Peyer's patch (tissue), 4 donors: Measurements from ENCODE around the gene ZNF496. TPM values are rescaled to one million over a fixed set of nuclear protein-coding genes. Genes with fewer than 3 reads are reported as not detected.

ENCODE experiments used
- DNase-seq, 3 donors: peaks; one replicate each; pipeline ENCODE4 v3.0.0-alpha.2; 2017 to 2019
- H3K27ac ChIP-seq, 4 donors: fragments of 200-600 bp; sonication (generic); one replicate each; pipeline ENCODE4 v1.5.1; 2016 to 2019
- H3K27me3 ChIP-seq, 2 donors: fragments of 200-600 bp; sonication (generic); one replicate each; pipeline ENCODE4 v1.5.1; 2019
- H3K36me3 ChIP-seq, 3 donors: fragments of 200-600 bp; sonication (generic); one replicate each; pipeline ENCODE4 v1.5.1; 2016 to 2019
- H3K4me1 ChIP-seq, 4 donors: fragments of 200-600 bp; sonication (generic); one replicate each; pipeline ENCODE4 v1.5.1; 2016 to 2019
- H3K4me3 ChIP-seq, 4 donors: fragments of 200-600 bp; sonication (generic); 1 replicate in 3 of 4; 2 replicates in 1 of 4; pipeline ENCODE4 v1.5.1; 2016 to 2019; ENCODE audit warnings: mild to moderate bottlenecking in 1 of 4
- H3K9me3 ChIP-seq, 4 donors: fragments of 200-600 bp; sonication (generic); one replicate each; pipeline ENCODE4 v1.5.1; 2016 to 2019; ENCODE audit warnings: mild to moderate bottlenecking in 1 of 4
- POLR2A ChIP-seq, 2 donors: fragments of 450-650 bp; IDR thresholded peaks; one replicate each; pipeline ENCODE4 v1.5.1; 2017; ENCODE audit warnings: antibody characterized with exemption in 2 of 2, mild to moderate bottlenecking in 2 of 2, moderate library complexity in 2 of 2
- total RNA-seq, 4 donors: library from RNA; depleted of rRNA; stranded (reverse); fragments of >200 nt; gene quantifications; one replicate each; pipeline ENCODE4 v1.1.0, GENCODE V29; 2016
- TF ChIP-seq, protein P1 (sequence below), 6 experiments: fragments of 450-650 bp in 4 of 6; fragments of 200-600 bp in 2 of 6; sonication (generic) in 1 of 6; IDR thresholded peaks; one replicate each; pipeline ENCODE4 v1.5.1; 2017 to 2019; ENCODE audit warnings: antibody characterized with exemption in 6 of 6, mild to moderate bottlenecking in 3 of 6, moderate library complexity in 1 of 6

The ZNF496 gene
- total RNA-seq, 4 donors from 2014 or later: 8.2 to 31.4 (median 23.5) TPM

DNA sequence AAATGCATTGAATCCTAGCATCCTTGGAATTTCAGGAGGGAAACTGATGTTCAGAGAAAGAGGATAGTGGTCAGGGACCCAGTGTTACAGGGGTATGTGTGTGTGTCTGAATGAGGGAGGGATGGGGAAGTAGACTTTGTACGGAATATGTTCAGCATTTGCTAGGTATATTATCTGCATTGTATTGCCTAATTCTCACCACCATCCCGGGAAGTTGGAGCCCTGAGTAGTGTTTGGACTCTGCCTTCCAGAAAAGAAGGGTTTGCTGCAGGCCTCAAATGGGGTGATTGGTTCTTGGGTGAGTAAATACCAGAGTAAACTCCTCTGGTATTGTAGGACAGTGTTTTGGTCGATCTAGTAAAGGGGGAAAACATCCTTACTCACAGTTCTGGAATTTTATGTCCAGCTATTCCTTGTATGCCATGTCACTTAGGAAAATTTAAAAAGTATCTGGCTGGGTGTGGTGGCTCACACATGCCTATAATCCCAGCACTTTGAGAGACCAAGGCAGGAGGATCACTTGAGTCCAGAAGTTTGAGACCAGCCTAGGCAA lies 7.1 kb upstream of the ZNF496 start:
- Histone ChIP-seq H3K27me3 (no peaks in the 10 kb centered on the region), H3K4me1 (no peaks in the 10 kb centered on the region), H3K36me3 (no peaks in the 10 kb centered on the region), H3K4me3 (no peak overlapping the region), H3K9me3 (no peaks in the 10 kb centered on the region), H3K27ac (no peak overlapping the region)
- TF ChIP-seq, protein P1, sequence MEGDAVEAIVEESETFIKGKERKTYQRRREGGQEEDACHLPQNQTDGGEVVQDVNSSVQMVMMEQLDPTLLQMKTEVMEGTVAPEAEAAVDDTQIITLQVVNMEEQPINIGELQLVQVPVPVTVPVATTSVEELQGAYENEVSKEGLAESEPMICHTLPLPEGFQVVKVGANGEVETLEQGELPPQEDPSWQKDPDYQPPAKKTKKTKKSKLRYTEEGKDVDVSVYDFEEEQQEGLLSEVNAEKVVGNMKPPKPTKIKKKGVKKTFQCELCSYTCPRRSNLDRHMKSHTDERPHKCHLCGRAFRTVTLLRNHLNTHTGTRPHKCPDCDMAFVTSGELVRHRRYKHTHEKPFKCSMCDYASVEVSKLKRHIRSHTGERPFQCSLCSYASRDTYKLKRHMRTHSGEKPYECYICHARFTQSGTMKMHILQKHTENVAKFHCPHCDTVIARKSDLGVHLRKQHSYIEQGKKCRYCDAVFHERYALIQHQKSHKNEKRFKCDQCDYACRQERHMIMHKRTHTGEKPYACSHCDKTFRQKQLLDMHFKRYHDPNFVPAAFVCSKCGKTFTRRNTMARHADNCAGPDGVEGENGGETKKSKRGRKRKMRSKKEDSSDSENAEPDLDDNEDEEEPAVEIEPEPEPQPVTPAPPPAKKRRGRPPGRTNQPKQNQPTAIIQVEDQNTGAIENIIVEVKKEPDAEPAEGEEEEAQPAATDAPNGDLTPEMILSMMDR (IDR thresholded peaks at IDR 0.05): no peak
- no peak for TF ChIP-seq POLR2A (IDR thresholded peaks at IDR 0.05)
- no peak for DNase-seq

DNA sequence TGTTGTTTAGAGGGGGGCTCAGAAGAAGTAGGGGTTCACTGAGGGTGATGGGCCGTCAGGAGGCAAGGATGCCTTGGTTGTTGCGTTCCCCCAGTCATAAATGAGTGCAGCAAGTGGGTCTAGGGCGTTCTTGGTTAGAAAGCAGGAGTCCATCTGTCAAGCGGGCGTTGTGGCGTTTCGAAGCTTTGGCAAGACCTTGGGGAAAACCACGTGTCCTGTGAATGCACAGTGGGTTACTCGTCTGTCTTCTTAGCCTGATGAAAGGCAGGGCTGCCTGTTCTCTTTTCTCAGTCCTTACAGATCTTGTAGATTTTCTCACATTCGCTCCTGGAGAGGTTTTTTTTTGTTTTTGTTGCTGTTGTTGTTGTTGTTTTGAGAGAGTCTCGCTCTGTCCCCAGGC lies 6.3 kb upstream of the ZNF496 start:
- Histone ChIP-seq H3K27me3 (no peaks in the 10 kb centered on the region), H3K36me3 (no peaks in the 10 kb centered on the region), H3K27ac (no peak overlapping the region), H3K4me1 (peaks cover 0 to 8% (median 0%) of the 10 kb centered on the region in 4 donors), H3K9me3 (no peaks in the 10 kb centered on the region), H3K4me3 (no peak overlapping the region)
- no peak for DNase-seq
- TF ChIP-seq POLR2A (IDR thresholded peaks at IDR 0.05): no peak
- TF ChIP-seq, protein P1 (IDR thresholded peaks at IDR 0.05): no peak

DNA sequence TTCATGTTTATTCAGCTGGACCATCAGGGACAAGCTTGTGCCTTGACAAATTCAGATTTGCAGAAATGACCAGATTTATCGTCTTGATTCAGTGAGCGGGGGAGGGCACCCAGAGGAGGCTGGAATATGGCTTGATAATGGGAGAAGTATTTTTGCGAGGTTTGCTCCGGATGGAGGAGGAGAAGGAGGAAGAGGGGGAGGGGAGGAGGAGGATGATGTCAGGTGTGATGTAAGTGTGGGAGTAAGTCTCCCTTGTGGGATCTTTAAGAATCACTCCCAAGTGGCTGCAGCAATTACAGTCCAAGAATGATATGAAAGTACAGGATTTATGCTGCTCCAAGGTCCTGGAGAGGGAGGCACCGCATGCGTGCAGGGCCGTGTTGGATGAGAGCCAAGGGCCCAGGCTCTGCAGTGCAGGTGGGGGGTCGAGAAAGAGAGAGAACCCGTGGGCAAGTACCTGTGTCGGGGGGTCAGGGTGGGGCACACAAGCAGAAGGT lies 5.6 kb upstream of the ZNF496 start:
- H3K27ac ChIP-seq: no peak overlapping the region
- DNase-seq: no peak
- TF ChIP-seq, protein P1 (IDR thresholded peaks at IDR 0.05): no peak
- TF ChIP-seq POLR2A (IDR thresholded peaks at IDR 0.05): no peak
- no peaks in the 10 kb centered on the region for H3K27me3 ChIP-seq
- H3K36me3 ChIP-seq: no peaks in the 10 kb centered on the region
- H3K4me3 ChIP-seq: no peak overlapping the region
- H3K4me1 ChIP-seq: peaks cover 0 to 11% (median 2%) of the 10 kb centered on the region in 4 donors
- no peaks in the 10 kb centered on the region for H3K9me3 ChIP-seq

DNA sequence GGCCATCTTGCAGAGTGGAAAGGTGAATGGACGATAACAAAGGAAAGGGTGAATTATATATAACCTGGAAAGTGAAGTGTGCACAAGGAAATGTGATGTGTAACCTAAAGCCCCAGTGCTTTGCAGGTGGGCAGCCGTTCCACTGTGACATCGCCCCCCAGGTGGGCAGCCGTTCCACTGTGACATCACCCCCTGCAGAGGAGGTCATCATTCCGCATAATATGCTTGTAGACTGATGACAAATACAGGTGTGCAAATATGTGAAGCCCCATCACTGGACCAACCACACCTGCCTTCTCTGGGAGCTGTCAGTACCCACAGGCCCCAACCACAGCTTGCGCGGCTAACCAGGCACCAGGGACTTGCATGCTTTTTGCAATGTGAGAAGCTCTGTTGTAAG lies 4.7 kb upstream of the ZNF496 start:
- TF ChIP-seq, protein P1 (IDR thresholded peaks at IDR 0.05): no peak
- no peak for TF ChIP-seq POLR2A (IDR thresholded peaks at IDR 0.05)
- H3K27me3 ChIP-seq: no peaks in the 10 kb centered on the region
- peaks cover 0 to 12% (median 3%) of the 10 kb centered on the region in 4 donors for H3K4me1 ChIP-seq
- DNase-seq: no peak
- H3K9me3 ChIP-seq: no peaks in the 10 kb centered on the region
- no peak overlapping the region for H3K4me3 ChIP-seq
- H3K27ac ChIP-seq: no peak overlapping the region
- no peaks in the 10 kb centered on the region for H3K36me3 ChIP-seq

DNA sequence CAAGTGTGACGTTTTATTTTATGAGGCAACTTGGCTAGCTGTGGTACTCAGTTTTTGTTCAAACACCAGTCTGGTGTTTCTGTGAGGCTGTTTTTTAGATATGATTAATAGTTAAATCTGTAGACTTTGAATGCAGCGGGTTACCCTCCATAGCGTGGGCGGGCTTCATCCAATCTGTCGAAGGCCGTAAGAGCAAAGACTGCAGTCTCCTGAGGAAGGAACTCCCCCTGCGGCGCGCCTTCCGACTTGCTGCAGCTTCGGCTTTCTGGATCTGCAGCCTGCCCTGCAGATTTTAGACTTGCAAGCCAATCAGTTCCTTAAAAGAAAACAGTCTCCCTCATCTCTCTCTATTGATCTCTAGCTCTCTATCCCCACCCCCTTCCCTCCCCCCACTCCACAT lies 4.2 kb upstream of the ZNF496 start:
- Histone ChIP-seq H3K36me3 (no peaks in the 10 kb centered on the region), H3K4me3 (no peak overlapping the region), H3K9me3 (no peaks in the 10 kb centered on the region), H3K4me1 (peaks cover 0 to 14% (median 4%) of the 10 kb centered on the region in 4 donors), H3K27ac (no peak overlapping the region), H3K27me3 (no peaks in the 10 kb centered on the region)
- no peak for DNase-seq
- TF ChIP-seq, protein P1 (IDR thresholded peaks at IDR 0.05): no peak
- no peak for TF ChIP-seq POLR2A (IDR thresholded peaks at IDR 0.05)
